HG03432 (cell line): ENCODE results near the gene TSPAN18.

Experiments
- ATAC-seq: cut with Tn5 transposase; IDR thresholded peaks from one replicate; pipeline ENCODE4 v1.9.1; 2021; ENCODE audit warnings: mild to moderate bottlenecking, moderate library complexity; ENCODE audit not compliant: unreplicated experiment

Gene TSPAN18

DNA sequence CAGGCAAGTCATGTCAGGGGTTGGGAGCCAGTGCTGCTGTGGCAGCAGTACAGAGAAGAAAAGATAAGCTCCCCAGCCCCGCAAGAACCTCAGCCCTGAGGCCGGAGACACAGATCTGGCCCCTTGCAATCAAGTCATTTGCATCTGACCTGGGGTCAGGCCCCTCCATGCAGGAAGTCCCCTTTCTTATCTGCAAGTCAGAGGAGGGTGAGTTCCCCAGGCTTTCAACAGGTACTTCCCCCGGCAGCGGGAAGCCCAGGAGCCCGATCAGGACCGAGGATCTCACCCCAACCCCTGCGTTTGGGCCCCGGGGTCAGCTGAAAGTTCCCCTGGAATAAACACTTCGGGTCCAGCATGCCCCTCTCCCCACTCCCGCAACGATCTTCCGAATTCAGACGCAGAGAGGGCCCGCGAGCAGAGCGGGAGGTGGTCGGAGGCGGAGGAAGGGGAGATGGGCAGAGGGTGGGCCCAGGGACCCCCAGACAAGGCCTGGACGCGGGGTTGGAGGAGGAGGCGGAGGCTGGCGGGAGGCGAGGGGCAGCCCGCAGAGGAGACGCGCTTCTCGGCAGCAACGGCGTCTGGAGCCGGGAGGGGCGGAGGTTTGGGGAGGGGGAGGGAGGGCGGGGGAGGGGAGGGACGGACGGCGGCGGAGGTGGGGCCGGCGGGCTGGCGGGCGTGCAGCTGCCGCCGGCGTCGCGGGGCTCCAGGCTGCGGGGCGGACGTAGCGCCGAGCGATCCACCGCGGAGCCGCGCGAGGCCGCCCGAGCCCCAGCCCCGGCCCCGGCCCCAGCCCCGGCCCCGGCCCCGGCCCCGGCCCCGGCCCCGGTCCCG lies at the start of gene TSPAN18:
Gene TSPAN18, plus strand, starts transcription at position 680 of the 831 bp plus-strand sequence. CDS start 179,455 bp downstream, outside the sequence.
- ATAC-seq: peak; percentile 82

DNA sequence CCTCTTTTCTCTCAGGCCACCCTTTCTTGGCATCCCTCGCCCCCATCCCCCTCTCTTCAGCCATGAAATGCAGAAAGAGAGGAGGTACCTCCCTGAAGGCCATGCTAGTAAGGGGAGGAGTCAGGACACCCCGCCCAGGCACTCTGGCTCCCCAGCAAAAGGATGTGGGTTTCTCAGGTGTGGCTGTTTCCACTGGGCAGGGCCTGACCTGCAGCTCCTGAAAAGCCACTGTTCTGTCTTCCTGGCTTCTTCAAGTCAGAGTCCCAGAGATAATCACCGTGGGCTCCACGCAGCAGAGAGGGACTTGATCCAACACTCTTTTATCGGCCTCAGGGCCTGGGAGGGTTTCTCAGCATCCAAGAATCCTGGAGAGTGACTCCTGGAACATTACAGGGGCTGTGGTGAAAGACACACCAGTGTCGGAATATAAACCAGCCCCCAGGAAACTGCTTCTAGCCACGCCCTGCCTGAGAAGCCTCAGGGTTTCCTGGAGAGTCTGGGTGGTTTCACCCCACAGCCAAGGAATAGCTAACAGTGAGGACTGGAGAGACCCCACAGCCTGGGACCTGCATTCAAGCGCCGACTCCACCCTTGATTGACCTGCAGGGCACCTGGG lies 45.7 kb upstream of the TSPAN18 start:
- ATAC-seq: no peak

GRCh38 chr11:44681698-44682097 lies 45.1 kb upstream of the TSPAN18 start:
- ATAC-seq: no peak

- ATAC-seq: no peak
These were observed 41.9 kb upstream of the TSPAN18 start for GRCh38 chr11:44684859-44685281.

- ATAC-seq: no peak
These were observed 39.4 kb upstream of the TSPAN18 start for GRCh38 chr11:44687388-44687787.

- no peak for ATAC-seq
These were observed 37.5 kb upstream of the TSPAN18 start for GRCh38 chr11:44689265-44689664.

GRCh38 chr11:44690651-44691050 lies 36.1 kb upstream of the TSPAN18 start:
- no peak for ATAC-seq

DNA sequence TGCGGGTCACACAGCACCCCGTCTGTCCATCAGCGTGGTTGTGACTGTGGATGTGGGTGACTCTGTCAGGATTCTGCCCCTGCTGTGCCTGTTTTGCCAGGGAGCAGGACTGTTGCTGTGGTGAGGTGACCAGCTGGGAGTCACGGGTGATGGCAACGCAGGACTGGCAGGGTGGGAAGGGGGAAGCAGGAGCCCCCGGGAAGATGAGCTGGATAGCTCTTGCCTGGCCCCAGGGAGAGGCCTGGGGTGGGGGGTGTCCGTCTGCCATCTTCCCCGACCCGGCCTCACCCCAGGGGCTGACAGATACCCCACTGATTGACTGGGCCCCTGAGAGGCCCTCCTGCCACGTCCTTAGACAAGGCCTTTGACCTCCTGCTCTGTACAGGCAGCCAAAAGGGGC lies 34.3 kb upstream of the TSPAN18 start:
- ATAC-seq: no peak

DNA sequence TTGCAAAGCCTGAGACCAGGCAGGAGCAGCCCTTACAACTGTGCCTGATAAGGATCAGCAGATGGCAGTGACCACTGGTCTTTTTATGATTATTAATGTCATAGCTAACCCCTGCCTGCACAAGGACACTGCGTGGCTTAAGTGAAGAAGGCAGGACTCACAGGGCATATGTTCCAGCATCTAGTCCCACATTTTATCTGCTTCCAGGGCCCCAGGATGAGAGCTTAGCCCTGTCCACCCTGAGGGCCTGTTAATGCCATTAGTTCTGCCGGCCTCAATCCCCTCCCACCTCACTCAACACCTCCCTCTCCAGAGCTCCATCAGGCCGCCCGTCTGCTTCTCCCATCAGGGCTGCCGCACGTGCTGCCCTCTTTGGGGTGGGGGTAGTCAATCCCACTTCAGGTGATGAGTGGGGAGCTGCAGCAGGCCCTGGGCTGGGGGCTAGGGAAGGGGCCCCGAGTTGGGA lies 33.1 kb upstream of the TSPAN18 start:
- ATAC-seq: no peak

DNA sequence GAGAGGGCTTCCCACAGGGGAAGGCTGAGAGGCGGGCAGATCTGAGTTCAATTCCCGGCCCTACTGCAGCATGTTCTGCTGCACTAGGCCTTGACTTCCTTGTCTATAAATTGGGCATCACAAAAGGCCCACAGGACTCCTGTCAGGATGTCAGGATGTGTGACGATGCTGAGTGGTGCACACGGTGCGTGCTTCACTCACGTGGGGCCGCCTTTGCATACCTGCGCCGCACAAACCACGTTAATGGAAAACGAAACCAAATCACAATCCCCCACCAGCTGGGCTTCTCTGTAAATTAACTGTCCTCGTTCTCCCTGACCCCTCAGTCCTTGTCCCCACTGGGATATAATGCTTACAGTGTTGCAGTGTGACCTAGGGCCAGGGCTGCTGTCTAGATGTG lies 32.3 kb upstream of the TSPAN18 start:
- no peak for ATAC-seq

DNA sequence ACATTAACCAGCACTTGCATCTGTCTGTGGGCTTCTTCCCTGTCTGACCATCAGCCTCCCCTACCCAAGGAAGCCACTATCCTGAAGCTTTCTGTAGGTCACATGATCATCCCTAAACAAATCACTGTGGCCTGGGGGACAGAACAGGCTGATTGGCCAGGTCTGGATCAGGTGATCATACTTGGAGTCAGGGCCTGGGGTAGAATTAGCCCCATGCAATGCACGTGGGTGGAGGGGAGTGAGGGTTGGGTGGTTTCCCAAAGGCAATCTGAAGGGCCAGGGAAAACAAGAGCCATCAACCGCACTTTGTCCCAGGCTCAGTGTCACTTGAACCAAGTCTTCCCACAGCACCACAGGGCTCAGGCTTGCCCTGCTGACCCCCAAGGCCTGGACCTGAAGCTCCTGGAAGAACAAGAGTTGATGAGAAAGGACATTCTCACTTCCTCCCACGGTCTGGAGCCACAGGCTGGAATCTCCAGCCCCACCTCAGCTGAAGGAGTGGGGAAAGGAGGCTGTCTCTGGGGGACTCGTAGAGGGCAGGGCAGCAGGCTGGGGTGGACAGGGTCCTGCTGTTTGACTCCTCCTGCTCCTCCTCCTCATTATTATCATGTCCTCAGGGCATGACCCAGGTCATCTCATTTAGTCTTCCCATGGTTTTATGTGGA lies 31.5 kb upstream of the TSPAN18 start:
- ATAC-seq: no peak

DNA sequence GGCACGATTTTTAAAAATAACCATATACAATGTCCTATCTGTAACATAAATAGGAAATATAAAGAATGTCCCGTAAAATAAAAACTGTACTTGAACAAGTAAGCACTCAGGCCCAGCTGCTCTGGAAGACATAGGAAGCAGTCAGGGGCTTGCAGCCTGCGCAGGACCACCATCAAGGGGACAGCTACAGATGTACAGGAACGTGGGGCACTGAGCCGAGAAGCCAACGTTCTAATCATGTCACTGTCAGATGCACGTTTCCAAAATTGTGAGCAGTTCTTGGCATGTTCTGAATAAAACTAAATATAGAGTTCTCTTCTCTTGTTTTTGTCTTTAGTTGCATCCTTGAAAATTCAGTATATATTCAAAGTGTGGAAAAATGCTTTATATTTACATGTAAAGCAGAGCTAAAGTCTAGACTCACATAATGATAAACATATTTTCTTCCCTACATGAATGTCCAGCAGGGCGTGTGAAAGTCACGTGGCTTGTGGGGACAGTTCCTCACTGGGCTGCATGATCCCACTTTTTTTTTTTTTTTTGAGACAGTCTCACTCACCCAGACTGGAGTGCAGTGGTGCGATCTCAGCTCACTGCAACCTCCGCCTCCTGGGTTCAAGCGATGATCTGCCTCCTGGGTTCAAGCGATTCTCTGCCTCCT lies 28.4 kb upstream of the TSPAN18 start:
- no peak for ATAC-seq

DNA sequence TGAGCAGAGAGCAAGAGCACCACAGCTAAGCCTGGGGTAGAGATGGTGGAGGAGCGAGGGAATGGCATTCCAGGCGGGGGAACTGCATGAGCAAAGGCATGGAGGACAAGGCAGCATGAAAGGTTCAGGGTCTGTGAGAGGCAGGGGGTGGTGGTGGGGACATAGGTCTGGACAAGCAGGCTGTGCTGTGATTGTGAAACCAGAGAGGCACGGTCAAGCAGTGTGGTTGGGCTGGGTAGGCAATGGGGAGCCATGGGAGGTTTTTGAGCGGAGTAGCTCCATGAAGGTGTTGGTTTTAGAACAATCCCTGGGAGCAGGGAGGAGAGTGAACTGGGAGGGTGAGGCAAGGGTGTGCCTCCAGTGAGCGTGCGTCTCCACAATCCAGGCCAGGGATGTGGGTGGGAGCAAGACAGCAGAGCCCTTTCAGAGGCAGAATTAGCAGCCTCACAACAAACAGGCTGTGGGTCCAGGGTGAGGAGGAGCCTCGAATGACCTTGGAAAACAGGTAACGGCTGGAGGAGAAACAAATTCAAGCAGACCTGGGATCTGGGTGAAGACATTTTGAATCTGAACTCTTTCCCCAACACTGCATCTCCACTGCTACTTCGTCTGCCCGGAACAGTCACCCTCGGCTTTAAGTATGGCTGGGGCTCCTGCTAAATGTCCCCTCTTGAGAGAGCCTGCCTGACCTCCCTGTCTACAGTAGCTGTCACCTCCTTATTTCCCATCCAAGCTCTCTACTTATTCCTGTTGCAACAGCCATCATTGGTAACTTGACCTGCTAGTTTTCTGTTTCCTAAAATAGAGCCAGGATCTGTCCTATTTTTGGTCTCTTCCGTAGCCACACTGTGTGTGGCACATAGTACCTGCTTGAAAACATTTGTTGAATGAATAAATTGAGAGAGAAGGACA lies 27.0 kb upstream of the TSPAN18 start:
- ATAC-seq: no peak

- no peak for ATAC-seq
These were observed 25.5 kb upstream of the TSPAN18 start for GRCh38 chr11:44701276-44701675.

DNA sequence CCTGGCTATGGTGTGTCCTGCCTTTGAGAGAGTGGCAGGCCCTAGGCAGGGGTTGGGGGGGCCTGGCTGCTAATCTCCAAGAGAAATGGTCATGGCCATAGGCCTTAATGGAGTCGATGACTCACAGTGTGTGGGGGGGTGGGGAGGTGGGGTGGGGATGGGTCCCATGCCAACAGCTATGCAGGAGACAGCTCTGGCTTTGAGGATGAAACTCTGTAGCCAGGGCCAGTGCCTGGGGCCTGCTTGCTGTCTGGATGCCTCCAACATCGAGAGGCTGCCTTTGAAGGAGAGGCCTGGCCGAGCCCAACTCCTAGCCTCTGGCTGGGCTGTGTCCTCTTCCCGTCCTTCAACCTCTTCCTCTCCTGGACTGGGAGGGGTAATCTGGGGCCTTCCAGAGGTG lies 23.9 kb upstream of the TSPAN18 start:
- ATAC-seq: no peak

GRCh38 chr11:44707094-44707493 lies 19.7 kb upstream of the TSPAN18 start:
- ATAC-seq: no peak

- ATAC-seq: no peak
These were observed 18.8 kb upstream of the TSPAN18 start for GRCh38 chr11:44708009-44708408.

- ATAC-seq: no peak
These were observed 18.1 kb upstream of the TSPAN18 start for GRCh38 chr11:44708523-44709280.

DNA sequence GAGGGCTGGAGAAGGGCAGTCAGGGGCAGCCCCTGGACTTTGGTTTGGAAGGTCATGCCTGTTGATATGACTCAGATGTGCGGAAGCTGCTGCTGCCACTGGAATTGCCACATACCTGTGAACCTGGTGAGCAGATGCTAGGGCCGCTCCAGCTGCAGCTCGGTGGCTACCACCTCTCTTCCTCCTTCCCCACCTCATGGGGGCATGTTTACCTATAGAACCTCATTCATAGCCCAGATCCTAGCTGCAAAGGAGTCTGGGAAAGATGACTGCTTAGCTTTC lies 17.5 kb upstream of the TSPAN18 start:
- no peak for ATAC-seq

GRCh38 chr11:44709966-44710365 lies 16.8 kb upstream of the TSPAN18 start:
- no peak for ATAC-seq
